Activated naive CD8-positive, alpha-beta T cell treated with anti-CD3 and anti-CD28 coated beads for 36 hours (primary cell): Measurements from ENCODE around the gene KREMEN1. TPM values are rescaled to one million over a fixed set of nuclear protein-coding genes. Genes with fewer than 3 reads are reported as not detected.

Experiments used
- DNase-seq: peaks from one replicate; pipeline ENCODE4 v3.0.0; 2021
- H3K27ac Mint-ChIP-seq: one replicate; pipeline ENCODE4 v1.8.0; 2022; ENCODE audit warnings: mild to moderate bottlenecking, moderate library complexity, mixed read lengths
- H3K27me3 Mint-ChIP-seq: one replicate; pipeline ENCODE4 v1.8.0; 2022; ENCODE audit warnings: mild to moderate bottlenecking, mixed read lengths
- H3K36me3 Mint-ChIP-seq: one replicate; pipeline ENCODE4 v1.8.0; 2021; ENCODE audit warnings: mild to moderate bottlenecking, mixed read lengths
- H3K4me1 Mint-ChIP-seq: one replicate; pipeline ENCODE4 v1.8.0; 2021; ENCODE audit warnings: mixed read lengths
- H3K4me3 Mint-ChIP-seq: one replicate; pipeline ENCODE4 v1.8.0; 2022; ENCODE audit warnings: mild to moderate bottlenecking, moderate library complexity, mixed read lengths
- H3K9me3 Mint-ChIP-seq: one replicate; pipeline ENCODE4 v1.8.0; 2022; ENCODE audit warnings: mixed read lengths
- total RNA-seq, 2 experiments: library from RNA; stranded (reverse); gene quantifications; one replicate each; pipeline ENCODE4 v1.2.3, GENCODE V29; 2021

Gene KREMEN1
- total RNA-seq, 2 experiments from 2014 or later, result 0.28 to 0.29 TPM

- Mint-ChIP-seq H3K27ac (peak overlapping the region; percentile 62), H3K36me3 (no peaks in the 10 kb centered on the region), H3K9me3 (peaks cover 7% of the 10 kb centered on the region), H3K27me3 (peaks cover 62% of the 10 kb centered on the region), H3K4me3 (peak overlapping the region; percentile 25), H3K4me1 (peaks cover 25% of the 10 kb centered on the region)
- DNase-seq, result peak; percentile 81
Measured at GRCh38 chr22:29167032-29167911, 94.4 kb downstream of the KREMEN1 start.

GRCh38 chr22:29171721-29172120, 98.9 kb downstream of the KREMEN1 start:
- Mint-ChIP-seq H3K4me1 (peaks cover 12% of the 10 kb centered on the region), H3K27ac (no peak overlapping the region), H3K27me3 (peaks cover 41% of the 10 kb centered on the region), H3K9me3 (peaks cover 20% of the 10 kb centered on the region), H3K36me3 (no peaks in the 10 kb centered on the region), H3K4me3 (no peak overlapping the region)
- DNase-seq, result no peak

GRCh38 chr22:29172216-29172615, 99.4 kb downstream of the KREMEN1 start:
- no peak for DNase-seq
- Mint-ChIP-seq H3K4me1 (peaks cover 7% of the 10 kb centered on the region), H3K9me3 (peaks cover 20% of the 10 kb centered on the region), H3K36me3 (no peaks in the 10 kb centered on the region), H3K27me3 (peaks cover 41% of the 10 kb centered on the region), H3K27ac (no peak overlapping the region), H3K4me3 (no peak overlapping the region)

DNA sequence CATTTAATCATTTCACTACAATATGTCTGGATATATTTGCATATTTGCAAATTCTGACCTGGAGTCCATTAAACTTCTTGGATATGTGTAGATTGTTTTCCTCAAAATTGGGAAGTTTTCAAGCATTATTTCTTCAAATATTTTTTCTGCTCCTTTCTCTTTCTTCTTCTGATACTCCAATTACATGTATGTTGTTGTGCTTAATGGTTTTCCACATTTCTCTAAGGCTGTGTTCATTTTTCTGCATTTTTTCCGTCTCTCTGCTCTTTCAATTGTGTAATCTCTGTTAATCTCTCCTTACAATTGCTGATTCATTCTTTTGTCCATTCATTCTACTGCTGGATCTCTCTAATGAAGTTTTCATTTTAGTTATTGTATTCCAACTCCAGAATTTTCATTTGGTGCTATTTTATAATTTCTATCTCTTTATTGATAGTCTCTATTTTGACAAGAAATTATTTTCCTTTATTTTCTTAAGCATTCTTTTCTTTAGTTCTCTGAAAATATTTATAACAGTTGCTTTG, 102.5 kb downstream of the KREMEN1 start:
- Mint-ChIP-seq H3K4me1 (no peaks in the 10 kb centered on the region), H3K9me3 (peaks cover 19% of the 10 kb centered on the region), H3K27ac (no peak overlapping the region), H3K4me3 (no peak overlapping the region), H3K36me3 (no peaks in the 10 kb centered on the region), H3K27me3 (peaks cover 36% of the 10 kb centered on the region)
- DNase-seq, result no peak

GRCh38 chr22:29183971-29184848, 111.4 kb downstream of the KREMEN1 start:
- Mint-ChIP-seq H3K36me3 (no peaks in the 10 kb centered on the region), H3K9me3 (no peaks in the 10 kb centered on the region), H3K4me1 (no peaks in the 10 kb centered on the region), H3K27ac (no peak overlapping the region), H3K27me3 (peaks cover 17% of the 10 kb centered on the region), H3K4me3 (no peak overlapping the region)
- no peak for DNase-seq

DNA sequence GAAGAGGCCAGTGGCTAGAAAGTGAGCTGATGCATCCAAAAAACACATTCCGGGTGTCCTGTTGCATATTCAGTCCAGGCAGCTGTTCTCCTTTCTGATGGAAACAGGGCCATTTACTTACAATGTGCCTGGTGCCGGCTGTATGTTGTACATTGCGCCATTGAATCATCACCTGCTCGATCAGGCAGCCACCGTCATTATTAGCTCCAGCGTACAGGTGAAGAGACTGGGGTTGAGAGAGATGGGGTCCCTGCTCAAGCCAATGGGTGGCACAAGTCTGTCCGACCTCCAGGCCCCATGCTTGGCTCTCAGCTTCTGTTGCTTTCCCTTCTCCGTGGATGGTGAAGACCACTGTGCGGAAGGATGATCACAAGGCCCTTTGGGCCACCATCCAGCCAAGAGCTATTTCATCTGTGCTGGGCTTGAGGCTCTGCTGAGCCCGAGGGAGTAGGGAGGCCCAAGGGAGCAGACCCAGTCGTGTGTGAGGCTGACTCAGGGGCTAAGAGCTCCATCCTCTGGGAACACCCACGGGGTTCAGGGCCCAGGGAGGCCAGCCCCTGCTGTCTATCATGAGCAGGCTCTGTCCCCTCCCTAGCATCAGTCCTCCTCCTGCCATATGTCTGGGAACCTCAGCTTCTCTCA, 112.1 kb downstream of the KREMEN1 start:
- no peaks in the 10 kb centered on the region for H3K4me1 Mint-ChIP-seq
- no peaks in the 10 kb centered on the region for H3K9me3 Mint-ChIP-seq
- no peak overlapping the region for H3K4me3 Mint-ChIP-seq
- no peaks in the 10 kb centered on the region for H3K36me3 Mint-ChIP-seq
- H3K27ac Mint-ChIP-seq, result no peak overlapping the region
- peaks cover 15% of the 10 kb centered on the region for H3K27me3 Mint-ChIP-seq
- DNase-seq, result no peak

- H3K4me1 Mint-ChIP-seq, result no peaks in the 10 kb centered on the region
- no peak overlapping the region for H3K27ac Mint-ChIP-seq
- H3K27me3 Mint-ChIP-seq, result peaks cover 4% of the 10 kb centered on the region
- H3K9me3 Mint-ChIP-seq, result no peaks in the 10 kb centered on the region
- DNase-seq, result no peak
- no peak overlapping the region for H3K4me3 Mint-ChIP-seq
- no peaks in the 10 kb centered on the region for H3K36me3 Mint-ChIP-seq
Measured at GRCh38 chr22:29186302-29186701, 113.5 kb downstream of the KREMEN1 start.

GRCh38 chr22:29187831-29188230, 115.0 kb downstream of the KREMEN1 start:
- H3K27ac Mint-ChIP-seq, result no peak overlapping the region
- H3K36me3 Mint-ChIP-seq, result no peaks in the 10 kb centered on the region
- no peak overlapping the region for H3K4me3 Mint-ChIP-seq
- no peak for DNase-seq
- no peaks in the 10 kb centered on the region for H3K4me1 Mint-ChIP-seq
- H3K9me3 Mint-ChIP-seq, result no peaks in the 10 kb centered on the region
- peaks cover 4% of the 10 kb centered on the region for H3K27me3 Mint-ChIP-seq

DNA sequence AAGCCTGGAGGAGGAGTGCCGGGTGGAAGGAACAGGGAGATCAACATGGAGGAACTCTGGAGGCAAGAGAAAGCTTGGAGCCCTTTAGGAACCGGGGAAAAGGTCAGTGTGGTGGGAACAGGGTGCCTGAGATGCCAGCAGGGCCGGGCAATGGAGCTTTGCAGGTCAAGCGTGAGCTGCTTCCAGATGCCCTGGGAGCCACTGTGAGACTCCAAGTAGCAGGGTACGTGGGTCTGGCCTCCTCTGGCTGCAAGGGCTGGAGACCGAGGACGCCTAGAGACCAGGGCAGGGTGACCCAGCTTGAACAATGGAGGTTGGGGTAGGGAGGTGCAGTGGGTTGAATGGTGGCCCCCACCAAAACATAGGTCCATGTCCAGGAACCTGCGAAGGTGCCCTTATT, 117.2 kb downstream of the KREMEN1 start:
- no peak overlapping the region for H3K4me3 Mint-ChIP-seq

GRCh38 chr22:29190918-29191317, 118.1 kb downstream of the KREMEN1 start:
- Mint-ChIP-seq H3K4me3 (no peak overlapping the region), H3K9me3 (no peaks in the 10 kb centered on the region), H3K27me3 (peaks cover 8% of the 10 kb centered on the region), H3K36me3 (peaks cover 4% of the 10 kb centered on the region), H3K27ac (no peak overlapping the region), H3K4me1 (no peaks in the 10 kb centered on the region)
- DNase-seq, result no peak

More for the DNA sequence above, 117.2 kb downstream of the KREMEN1 start:
- Mint-ChIP-seq H3K36me3 (peaks cover 2% of the 10 kb centered on the region), H3K4me1 (no peaks in the 10 kb centered on the region), H3K9me3 (no peaks in the 10 kb centered on the region), H3K27ac (no peak overlapping the region), H3K27me3 (peaks cover 7% of the 10 kb centered on the region)
- no peak for DNase-seq

DNA sequence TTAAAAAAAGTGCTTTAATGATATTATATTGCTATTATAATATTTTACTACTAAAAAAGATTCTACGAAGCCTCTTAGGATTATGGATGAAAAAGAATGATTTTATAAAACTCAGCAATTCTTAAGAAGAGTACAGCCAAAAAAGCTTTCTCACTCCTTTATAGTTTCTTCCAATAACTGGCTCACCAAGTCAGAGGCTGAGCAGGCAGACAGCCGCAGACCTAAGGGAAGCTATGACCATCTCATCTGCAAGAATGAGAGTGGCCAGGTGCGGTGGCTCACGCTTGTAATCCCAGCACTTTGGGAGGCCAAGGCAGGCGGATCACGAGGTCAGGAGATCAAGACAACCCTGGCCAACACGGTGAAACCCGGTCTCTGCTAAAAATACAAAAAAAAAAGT, 120.2 kb downstream of the KREMEN1 start:
- Mint-ChIP-seq H3K4me1 (no peaks in the 10 kb centered on the region), H3K4me3 (no peak overlapping the region), H3K9me3 (no peaks in the 10 kb centered on the region), H3K27me3 (peaks cover 8% of the 10 kb centered on the region), H3K36me3 (peaks cover 4% of the 10 kb centered on the region), H3K27ac (no peak overlapping the region)
- DNase-seq, result no peak

DNA sequence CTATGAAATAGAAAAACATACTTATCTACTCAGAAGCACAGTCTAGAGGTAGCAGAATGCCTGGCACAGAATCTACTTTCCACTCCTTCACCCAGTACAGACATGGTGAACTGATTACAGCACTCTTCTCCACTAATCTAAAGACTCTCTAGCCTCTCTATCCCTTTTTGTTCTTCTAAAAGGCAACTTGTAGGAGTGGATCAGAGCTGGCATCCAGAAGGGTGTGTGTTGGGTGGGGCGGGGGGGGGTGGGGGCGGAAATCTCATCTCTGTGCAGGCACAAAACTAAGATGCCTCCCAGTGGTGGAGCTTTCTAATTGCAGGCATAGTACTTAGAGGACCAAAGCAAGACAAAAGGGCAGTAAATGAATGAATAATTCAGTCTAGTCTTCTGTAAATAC, 121.3 kb downstream of the KREMEN1 start:
- no peak for DNase-seq
- Mint-ChIP-seq H3K36me3 (peaks cover 4% of the 10 kb centered on the region), H3K4me1 (no peaks in the 10 kb centered on the region), H3K4me3 (no peak overlapping the region), H3K27ac (no peak overlapping the region), H3K9me3 (no peaks in the 10 kb centered on the region), H3K27me3 (peaks cover 3% of the 10 kb centered on the region)

DNA sequence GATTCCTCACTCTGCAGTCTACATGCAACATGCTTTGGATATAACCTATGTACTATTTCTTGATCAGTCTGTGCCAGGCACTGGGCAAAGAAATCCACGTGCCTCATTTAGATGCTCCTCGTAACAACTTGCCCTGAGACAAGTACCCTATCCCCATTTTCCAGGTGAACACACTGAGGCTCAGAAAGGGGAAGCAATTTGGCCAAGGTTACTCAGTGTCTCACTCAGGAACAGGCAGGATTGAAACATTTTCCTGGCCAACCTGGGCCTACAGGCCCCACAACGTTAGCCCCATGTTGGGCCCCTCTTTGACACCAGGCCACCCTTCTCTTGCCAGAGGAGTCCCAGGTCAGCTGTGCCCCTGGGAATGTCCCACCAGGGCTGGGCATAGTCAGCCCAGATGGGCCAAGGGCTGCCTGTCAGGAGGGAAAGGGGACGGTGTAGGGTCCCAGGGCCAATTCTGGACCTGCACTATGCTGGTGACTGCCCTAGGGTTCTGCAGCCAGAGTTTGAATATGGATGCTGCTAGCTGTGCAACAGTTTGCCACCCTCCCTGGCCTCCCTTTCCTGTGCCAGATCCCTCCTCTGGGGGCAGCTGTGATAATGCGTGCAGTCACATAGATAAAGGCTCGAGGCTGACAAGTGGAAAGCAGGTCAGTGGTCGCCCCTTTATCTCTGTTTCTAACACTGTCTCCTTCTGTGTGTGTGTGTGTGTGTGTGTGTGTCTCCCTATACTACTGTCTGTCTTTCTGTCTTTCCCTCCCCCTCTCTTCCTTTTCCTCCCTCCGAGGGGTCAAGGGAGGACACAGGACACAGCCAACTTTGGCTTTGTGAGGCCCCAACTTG, 122.5 kb downstream of the KREMEN1 start:
- no peaks in the 10 kb centered on the region for H3K4me1 Mint-ChIP-seq
- H3K36me3 Mint-ChIP-seq, result peaks cover 4% of the 10 kb centered on the region
- no peak for DNase-seq
- H3K27ac Mint-ChIP-seq, result no peak overlapping the region
- H3K4me3 Mint-ChIP-seq, result no peak overlapping the region
- H3K9me3 Mint-ChIP-seq, result no peaks in the 10 kb centered on the region
- H3K27me3 Mint-ChIP-seq, result peaks cover 11% of the 10 kb centered on the region
